Aorta (tissue), 5 donors: ENCODE data around the gene INPP5D. TPM values are rescaled to one million over a fixed set of nuclear protein-coding genes. Genes with fewer than 3 reads are reported as not detected.

Source experiments
- ATAC-seq: fragments of 200-7000 bp; cut with Tn5 transposase; one replicate; pipeline ENCODE4 v1.9.1; 2022; ENCODE audit warnings: moderate library complexity; ENCODE audit not compliant: low FRiP score
- DNase-seq, 2 donors: peaks; one replicate each; pipeline ENCODE4 v3.0.0-alpha.2; 2020
- H3K27ac ChIP-seq, 2 donors: one replicate each; pipeline ENCODE4 v1.5.1; 2013; ENCODE audit warnings: low read length in 2 of 2, mild to moderate bottlenecking in 2 of 2, moderate library complexity in 2 of 2, control low read depth in 1 of 2, inconsistent platforms in 1 of 2, low read depth in 1 of 2
- H3K27me3 ChIP-seq, 2 donors: one replicate each; pipeline ENCODE4 v1.6.1; 2013; ENCODE audit warnings: control low read depth in 1 of 2, low read length in 1 of 2, mild to moderate bottlenecking in 1 of 2, moderate library complexity in 1 of 2; ENCODE audit not compliant: insufficient read depth in 2 of 2, control insufficient read depth in 1 of 2
- H3K36me3 ChIP-seq, 2 donors: one replicate each; pipeline ENCODE4 v1.6.1; 2013; ENCODE audit warnings: control low read depth in 1 of 2, low read length in 1 of 2, mild to moderate bottlenecking in 1 of 2; ENCODE audit not compliant: insufficient read depth in 2 of 2, control insufficient read depth in 1 of 2
- H3K4me1 ChIP-seq, 2 donors: one replicate each; pipeline ENCODE4 v1.6.1; 2013; ENCODE audit warnings: low read length in 2 of 2, control low read depth in 1 of 2, mild to moderate bottlenecking in 1 of 2, moderate library complexity in 1 of 2; ENCODE audit not compliant: insufficient read depth in 2 of 2, control insufficient read depth in 1 of 2
- H3K4me3 ChIP-seq, 2 donors: one replicate each; pipeline ENCODE4 v1.5.1; 2013; ENCODE audit warnings: low read length in 2 of 2, control low read depth in 1 of 2, mild to moderate bottlenecking in 1 of 2
- H3K9me3 ChIP-seq: one replicate; pipeline ENCODE4 v1.6.1; 2013; ENCODE audit warnings: mild to moderate bottlenecking, low read length; ENCODE audit not compliant: control insufficient read depth
- WGBS, 2 donors: extraction: QIAGEN DNeasy Blood & Tissue Kit; methylation state at CpG; one replicate each; pipeline ENCODE4 v1.1.7; 2013; 5-methylcytosine and 5-hydroxymethylcytosine counted together
- intact Hi-C, 2 donors: fragments of 100-400 bp; cut with DNase I; formaldehyde crosslinking; loops; one replicate each; pipeline versions ENCODE4 v1.14.2 to v1.15.0; 2022
- polyA plus RNA-seq, 2 donors: library from polyadenylated mRNA; stranded (reverse); fragments of 200-250 nt; gene quantifications; one replicate each; pipeline ENCODE4 v1.2.3, GENCODE V29; 2013
- total RNA-seq, 2 donors: library from RNA; stranded (reverse); fragmentation: NEBNext Ultra II Directional; extraction: Animal tissue kit (Norgen Biotek cat#: 25700); gene quantifications; one replicate each; pipeline ENCODE4 v1.2.1, GENCODE V29; 2021
- donor health status: healthy with polysubstance abuse.
- donor health status: Bipolar disorder and iron deficiency.
- donor health status: DM: no; HTN: no; CAD: no.
- donor health status: DM: no; HTN: no; CAD: no.
- donor health status: DM: yes; HTN: yes; CAD: no.

Gene INPP5D
- total and polyA plus RNA-seq, 4 donors: 0.95 to 51.2 (median 17.2) TPM

DNA sequence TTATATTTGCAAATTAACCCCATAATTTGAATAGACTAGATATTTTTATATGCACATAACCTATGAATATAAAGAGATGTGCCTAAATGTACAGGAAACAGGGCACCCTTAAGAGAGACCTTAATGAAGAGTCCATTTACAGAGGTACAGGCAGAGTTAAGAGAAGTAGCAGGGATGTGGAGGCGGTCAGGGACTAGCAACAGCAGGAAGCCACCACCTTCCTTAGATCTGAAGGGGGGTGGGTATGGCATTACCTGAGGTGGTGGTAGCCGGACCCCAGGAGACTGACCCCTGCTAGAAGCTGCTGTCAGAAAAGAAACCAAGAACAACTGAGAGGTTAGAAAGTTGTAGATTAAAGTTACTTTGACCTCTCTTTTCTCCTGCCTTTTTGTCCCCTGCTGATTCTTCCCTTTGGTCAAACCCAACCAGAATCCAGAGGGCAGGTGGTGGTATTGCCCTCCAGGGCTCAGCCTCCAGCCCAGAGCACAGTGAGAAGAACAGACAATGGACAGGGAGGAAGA lies 166.4 kb downstream of the INPP5D start:
- no peaks in the 10 kb centered on the region for H3K9me3 ChIP-seq
- H3K36me3 ChIP-seq: no peaks in the 10 kb centered on the region
- H3K27ac ChIP-seq: no peak overlapping the region
- 80 to 83% methylated on average over 2 of the region's 2 CpGs for WGBS, 2 donors
- no peaks in the 10 kb centered on the region for H3K4me1 ChIP-seq
- no peak for ATAC-seq
- DNase-seq: no peak
- no peak overlapping the region for H3K4me3 ChIP-seq
- H3K27me3 ChIP-seq: no peaks in the 10 kb centered on the region
- intact Hi-C loops: no loop called here

GRCh38 chr2:233227346-233227978 lies 167.3 kb downstream of the INPP5D start:
- intact Hi-C loops: no loop called here
- 77 to 78% methylated on average over 7 of the region's 7 CpGs for WGBS, 2 donors
- ATAC-seq: no peak
- Histone ChIP-seq H3K4me1 (no peaks in the 10 kb centered on the region), H3K27ac (no peak overlapping the region), H3K36me3 (no peaks in the 10 kb centered on the region), H3K4me3 (no peak overlapping the region), H3K27me3 (no peaks in the 10 kb centered on the region), H3K9me3 (no peaks in the 10 kb centered on the region)
- no peak for DNase-seq

- H3K27me3 ChIP-seq: no peaks in the 10 kb centered on the region
- H3K36me3 ChIP-seq: no peaks in the 10 kb centered on the region
- no peak for DNase-seq
- 65 to 77% methylated on average over 3 of the region's 3 CpGs for WGBS, 2 donors
- H3K4me3 ChIP-seq: no peak overlapping the region
- no peak overlapping the region for H3K27ac ChIP-seq
- intact Hi-C loops: no loop called here
- ATAC-seq: no peak
- no peaks in the 10 kb centered on the region for H3K9me3 ChIP-seq
- no peaks in the 10 kb centered on the region for H3K4me1 ChIP-seq
Observed at GRCh38 chr2:233228376-233228775, 168.2 kb downstream of the INPP5D start.

GRCh38 chr2:233233618-233234230 lies 173.6 kb downstream of the INPP5D start:
- DNase-seq (no peak), ATAC-seq (no peak)
- H3K27ac ChIP-seq: no peak overlapping the region
- 71 to 75% methylated on average over 4 of the region's 4 CpGs for WGBS, 2 donors
- intact Hi-C loops: no loop called here
- H3K4me3 ChIP-seq: no peak overlapping the region
- H3K36me3 ChIP-seq: no peaks in the 10 kb centered on the region
- H3K27me3 ChIP-seq: no peaks in the 10 kb centered on the region
- H3K9me3 ChIP-seq: peaks cover 2% of the 10 kb centered on the region
- H3K4me1 ChIP-seq: no peaks in the 10 kb centered on the region

GRCh38 chr2:233234264-233234663 lies 174.1 kb downstream of the INPP5D start:
- intact Hi-C loops: no loop called here
- 86% methylated on average over 2 of the region's 2 CpGs for WGBS, 2 donors

DNA sequence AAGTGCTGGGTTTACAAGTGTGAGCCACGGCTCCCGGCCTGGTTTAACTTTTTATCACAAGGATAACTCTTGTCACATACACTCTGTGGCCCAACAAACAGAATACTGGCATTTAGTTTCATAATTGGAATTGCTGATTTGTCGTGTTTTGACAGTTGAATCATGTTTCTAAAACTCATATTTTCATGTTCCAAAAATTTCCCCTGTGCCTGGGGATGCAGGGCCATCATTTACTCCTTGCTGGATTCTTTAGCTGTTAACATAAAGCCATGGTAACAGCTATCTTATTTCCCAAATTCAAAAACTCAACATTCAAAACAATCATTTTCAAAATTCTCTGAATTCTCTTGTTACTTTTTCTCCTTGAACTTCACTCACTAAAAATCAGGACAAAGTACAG lies 174.9 kb downstream of the INPP5D start:
- ATAC-seq (no peak), DNase-seq (no peak)

More at GRCh38 chr2:233234264-233234663, 174.1 kb downstream of the INPP5D start:
- H3K27ac ChIP-seq: no peak overlapping the region
- H3K4me3 ChIP-seq: no peak overlapping the region
- no peaks in the 10 kb centered on the region for H3K36me3 ChIP-seq
- no peak for ATAC-seq
- DNase-seq: no peak
- peaks cover 4% of the 10 kb centered on the region for H3K9me3 ChIP-seq
- H3K27me3 ChIP-seq: no peaks in the 10 kb centered on the region
- H3K4me1 ChIP-seq: no peaks in the 10 kb centered on the region

DNA sequence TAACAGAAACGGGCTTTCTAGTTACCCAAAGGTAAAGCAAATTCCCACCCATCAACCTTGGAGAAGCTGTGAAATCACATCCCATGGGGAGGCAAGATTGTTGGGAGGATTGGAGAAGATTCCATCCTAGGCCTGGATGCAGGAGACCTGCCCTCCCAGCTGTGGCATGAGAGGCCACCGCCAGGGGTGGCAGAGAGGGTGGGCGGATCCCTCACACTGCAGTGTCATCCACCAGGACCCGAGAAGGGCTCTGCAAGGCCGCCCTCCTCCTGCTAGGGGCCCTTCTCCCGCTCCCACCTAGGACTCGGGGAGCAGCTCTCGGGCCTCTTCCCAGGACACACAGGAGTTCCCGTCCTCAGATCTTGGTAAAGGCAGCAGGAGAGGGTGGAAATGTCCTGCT lies 175.8 kb downstream of the INPP5D start:
- Histone ChIP-seq H3K4me3 (no peak overlapping the region), H3K4me1 (no peaks in the 10 kb centered on the region), H3K36me3 (no peaks in the 10 kb centered on the region), H3K9me3 (peaks cover 4% of the 10 kb centered on the region), H3K27me3 (no peaks in the 10 kb centered on the region), H3K27ac (no peak overlapping the region)
- ATAC-seq (no peak), DNase-seq (no peak)
- WGBS, 2 donors: 66 to 74% methylated on average over 9 of the region's 9 CpGs
- intact Hi-C loops: no loop called here

More for the DNA sequence above, 174.9 kb downstream of the INPP5D start:
- Histone ChIP-seq H3K27me3 (no peaks in the 10 kb centered on the region), H3K9me3 (peaks cover 4% of the 10 kb centered on the region), H3K36me3 (no peaks in the 10 kb centered on the region), H3K4me3 (no peak overlapping the region), H3K4me1 (no peaks in the 10 kb centered on the region), H3K27ac (no peak overlapping the region)
- intact Hi-C loops: no loop called here
- WGBS, 2 donors: 80 to 83% methylated on average over 3 of the region's 3 CpGs

GRCh38 chr2:233236820-233237589 lies 176.9 kb downstream of the INPP5D start:
- Histone ChIP-seq H3K36me3 (no peaks in the 10 kb centered on the region), H3K4me1 (no peaks in the 10 kb centered on the region), H3K27ac (no peak overlapping the region), H3K4me3 (no peak overlapping the region), H3K27me3 (no peaks in the 10 kb centered on the region), H3K9me3 (peaks cover 4% of the 10 kb centered on the region)
- no peak for DNase-seq
- intact Hi-C loops: no loop called here
- ATAC-seq: no peak
- WGBS, 2 donors: 74 to 86% methylated on average over 7 of the region's 7 CpGs
